CD4-positive, alpha-beta T cell treated with Interleukin-17A for 4 hours (primary cell): Measurements from ENCODE around the gene CEP72.
"Not testable (repeated sequence)": the region's sequence is repeated elsewhere in the genome, so short reads cannot be mapped to it uniquely, and the experiment has no call there.

ENCODE experiments used
- DNase-seq: peaks from one replicate; pipeline ENCODE4 v3.0.0-alpha.2; 2020; ENCODE audit warnings: mixed read lengths

The CEP72 gene

DNA sequence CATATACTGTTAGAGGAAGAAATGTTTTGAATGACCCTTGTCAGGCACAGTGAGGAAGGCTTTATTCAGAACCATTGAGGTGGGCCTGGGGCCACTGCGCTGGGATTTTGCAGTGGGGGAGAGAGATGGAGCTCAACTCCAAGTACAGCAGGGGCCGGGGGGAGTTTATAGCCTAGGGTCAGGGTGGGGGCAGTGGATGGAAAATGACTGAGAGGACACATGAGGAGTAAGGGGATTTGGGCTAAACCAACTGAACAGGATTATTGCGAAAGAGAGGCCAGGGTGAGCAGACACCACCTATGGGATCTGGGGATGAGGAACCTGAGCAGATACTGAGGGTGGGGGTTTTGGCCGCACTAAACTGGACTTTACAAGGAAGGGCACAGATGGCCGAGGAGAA is 6.3 kb downstream of the CEP72 start:
- no peak for DNase-seq

DNA sequence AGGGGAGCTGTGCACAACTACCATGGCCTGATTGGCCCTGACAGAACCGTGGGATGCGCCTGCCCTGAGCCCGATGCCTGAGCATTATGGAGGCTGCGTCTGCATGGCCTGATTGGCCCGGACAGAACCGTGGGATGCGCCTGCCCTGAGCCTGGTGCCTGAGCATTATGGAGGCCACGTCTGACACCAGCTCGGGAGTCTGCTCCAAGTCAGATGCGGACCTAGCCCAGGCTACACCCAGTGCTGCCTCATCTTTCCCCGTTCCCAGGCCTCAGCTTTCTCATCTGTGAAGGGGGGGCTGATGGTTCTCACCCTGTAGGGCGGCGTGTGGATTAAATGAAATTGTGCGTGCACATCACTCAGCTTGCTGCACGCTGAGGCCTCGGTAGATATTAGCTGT is 7.3 kb downstream of the CEP72 start:
- no peak for DNase-seq

DNA sequence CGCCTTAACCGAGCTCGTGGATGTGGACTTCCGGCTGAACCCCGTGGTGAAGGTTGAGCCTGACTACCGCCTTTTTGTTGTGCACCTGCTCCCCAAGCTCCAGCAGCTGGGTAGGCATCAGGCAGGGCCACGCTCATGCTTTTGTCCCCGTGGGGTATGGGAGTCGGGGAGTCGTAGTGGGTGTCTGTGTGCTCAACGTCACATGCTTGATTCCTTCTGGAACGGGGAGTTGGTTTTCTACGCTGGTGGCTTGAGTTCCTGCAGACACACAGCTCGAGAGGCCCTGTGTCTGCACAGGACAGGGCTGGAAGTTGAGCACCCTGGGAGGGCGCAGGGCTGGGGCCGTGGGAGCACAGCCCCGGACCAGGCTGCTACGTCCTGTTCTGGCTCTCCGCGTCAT is 8.0 kb downstream of the CEP72 start:
- DNase-seq, result no peak

DNA sequence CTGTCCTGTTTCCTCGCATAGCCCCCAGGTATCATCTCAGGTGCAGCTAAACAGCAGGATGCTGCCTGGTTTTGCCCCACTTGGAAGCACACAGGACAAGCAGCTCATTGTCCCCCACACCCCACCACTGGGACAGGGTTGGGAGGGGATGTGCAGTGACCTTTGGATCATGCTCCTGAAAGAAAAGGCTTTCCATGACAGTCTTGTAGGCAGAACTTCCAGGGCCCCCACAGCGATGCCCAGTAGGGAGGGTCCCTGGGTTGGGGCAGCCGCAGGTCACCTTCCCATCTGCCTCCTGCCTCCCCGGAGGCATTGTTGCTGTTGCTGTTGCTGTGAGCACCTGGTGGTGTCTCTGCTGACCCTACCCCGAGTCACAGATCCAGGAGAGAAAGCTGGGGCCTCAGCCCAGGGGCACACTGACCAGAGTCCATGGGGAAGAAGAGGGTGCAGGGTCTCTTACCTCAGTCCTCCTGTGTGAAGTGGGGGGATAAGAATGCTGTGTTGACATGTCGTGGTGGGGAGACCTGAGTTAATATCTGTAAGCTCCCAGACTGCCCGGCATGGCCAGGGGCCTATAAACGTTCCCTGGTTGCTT is 8.5 kb downstream of the CEP72 start:
- no peak for DNase-seq

DNA sequence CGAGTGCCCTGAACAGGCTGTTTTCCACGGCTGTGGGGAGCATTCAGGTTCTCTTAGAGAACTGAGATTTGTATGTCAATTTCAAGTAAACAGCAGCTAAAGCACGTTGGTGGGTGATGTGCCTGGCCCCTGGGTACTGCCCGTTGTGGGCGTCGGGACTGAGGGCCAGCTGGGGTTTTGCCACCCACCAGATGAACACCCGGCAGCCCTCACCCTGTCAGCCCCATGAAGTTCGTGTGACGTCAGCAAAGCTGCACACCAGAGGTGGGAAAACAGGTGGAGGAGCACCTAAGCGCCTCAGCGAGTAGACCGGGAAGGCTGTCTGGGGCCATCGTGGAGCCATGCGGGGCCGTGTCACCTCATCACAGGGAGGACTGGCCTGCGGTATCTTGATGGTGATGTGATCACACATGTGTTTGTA is 9.2 kb downstream of the CEP72 start:
- DNase-seq, result no peak

DNA sequence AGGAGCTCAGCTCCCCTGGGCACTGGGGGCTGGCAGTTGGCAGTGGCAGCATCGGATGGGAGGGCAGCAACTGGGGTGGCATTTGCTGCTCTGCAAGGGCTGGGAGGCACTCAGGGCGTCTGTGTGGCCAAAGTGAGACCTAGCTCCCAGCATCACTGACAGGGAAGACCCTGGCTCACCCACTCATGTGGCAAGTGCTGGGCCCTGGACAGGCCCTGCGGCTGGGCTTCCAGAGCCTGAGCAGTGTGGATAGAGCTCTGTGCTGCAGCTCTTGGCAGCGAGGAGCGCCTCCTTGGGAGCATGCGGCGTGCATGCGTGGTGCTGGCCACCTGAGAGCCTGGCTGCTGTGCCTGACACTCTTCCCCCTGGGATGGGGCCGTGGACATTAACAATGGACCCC is 10.2 kb downstream of the CEP72 start:
- DNase-seq, result no peak

DNA sequence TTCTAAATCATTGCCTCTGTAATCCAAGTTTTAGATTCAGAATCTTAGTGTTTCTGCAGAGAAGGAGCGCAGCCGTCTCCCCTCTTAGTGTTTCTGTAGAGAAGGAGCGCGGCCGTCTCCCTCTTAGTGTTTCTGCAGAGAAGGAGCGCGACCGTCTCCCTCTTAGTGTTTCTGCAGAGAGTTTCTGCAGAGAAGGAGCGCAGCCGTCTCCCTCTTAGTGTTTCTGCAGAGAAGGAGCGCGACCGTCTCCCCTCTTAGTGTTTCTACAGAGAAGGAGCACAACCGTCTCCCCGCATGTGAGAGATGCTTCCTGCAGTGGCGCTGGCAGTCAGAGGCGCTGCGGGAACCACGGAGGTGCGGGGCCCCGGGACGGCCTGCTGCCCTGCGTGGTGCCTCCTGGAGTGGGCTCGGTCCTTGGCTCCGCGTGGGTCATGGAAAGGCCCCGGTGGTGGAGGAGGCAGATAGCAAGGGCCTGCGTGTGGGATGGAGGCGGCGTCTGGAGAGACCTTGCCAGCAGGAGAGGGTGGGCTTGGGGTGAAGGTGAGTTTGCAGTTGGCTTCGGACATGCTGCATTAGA is 10.9 kb downstream of the CEP72 start:
- DNase-seq, result no peak

DNA sequence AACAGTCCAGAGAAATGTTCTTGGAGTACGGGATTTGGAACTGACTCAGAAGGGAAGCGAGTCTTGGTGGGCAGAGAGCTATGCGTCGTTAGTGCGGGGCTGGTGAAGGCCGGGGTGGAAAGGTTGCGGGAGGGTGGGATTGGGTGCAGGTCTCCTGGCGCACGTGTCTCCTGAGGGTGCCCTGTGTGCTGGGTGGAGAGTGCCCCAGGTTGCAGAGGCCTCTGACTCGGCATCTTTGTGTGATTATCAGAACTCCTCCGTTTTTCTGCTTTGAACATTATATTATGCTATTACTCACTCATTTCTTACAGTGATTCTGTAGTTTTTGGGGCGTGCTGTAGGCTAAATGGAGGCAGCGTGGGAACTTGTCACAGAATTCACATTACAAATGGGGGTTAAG is 11.4 kb downstream of the CEP72 start:
- DNase-seq, result no peak

DNA sequence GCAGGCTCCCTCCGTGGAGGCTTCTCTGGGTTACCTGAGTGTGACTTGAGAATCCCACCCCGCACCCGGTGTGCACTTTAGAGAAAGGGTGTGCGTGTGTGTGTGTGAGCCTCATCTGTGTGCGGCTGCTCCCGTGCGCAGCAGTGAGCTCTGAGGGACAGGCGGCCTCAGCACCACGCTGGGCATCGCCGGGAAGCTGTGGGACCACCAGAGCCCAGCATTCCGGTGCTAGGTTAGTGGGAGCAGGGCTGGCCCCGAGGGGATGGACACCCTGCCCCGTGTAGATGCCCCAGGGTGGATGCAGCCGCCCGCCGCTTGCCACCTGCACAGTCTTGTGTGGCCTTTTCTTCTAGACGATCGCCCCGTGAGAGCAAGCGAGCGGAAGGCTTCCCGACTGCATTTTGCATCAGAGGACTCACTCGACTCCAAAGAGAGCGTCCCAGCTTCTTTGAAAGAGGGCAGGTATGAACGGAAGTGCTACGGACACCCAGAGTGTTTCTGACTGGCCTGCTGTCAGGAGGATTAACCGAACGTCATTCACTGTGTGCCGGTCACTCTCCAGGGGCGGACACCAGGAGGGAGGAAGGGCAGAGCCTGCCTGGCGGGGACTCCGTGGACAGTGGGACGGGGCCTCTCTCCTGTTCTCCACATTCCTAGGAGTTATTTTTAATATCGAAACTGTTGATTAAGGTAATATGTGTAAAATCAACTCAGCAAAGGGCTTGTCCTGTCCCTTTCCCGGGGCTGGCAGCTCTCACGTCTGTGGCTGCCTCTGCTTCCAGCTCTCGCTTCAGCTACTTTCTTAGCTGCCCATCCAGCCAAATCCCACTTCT is 12.2 kb downstream of the CEP72 start:
- DNase-seq, result no peak

DNA sequence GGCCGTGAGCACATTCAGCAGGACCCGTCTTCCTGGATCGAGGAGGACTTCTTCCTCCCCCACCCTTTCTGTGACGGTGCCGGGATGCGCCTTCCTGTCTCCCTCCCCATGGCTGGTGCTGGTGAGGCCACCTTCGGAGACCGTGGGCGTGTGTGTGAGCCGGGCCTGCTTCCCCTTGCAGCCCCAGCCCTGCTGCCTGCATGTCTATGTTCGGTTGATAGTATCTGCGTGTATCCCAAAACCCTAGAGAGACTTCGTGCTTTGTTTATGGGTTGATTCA is 12.8 kb downstream of the CEP72 start:
- DNase-seq, result no peak

DNA sequence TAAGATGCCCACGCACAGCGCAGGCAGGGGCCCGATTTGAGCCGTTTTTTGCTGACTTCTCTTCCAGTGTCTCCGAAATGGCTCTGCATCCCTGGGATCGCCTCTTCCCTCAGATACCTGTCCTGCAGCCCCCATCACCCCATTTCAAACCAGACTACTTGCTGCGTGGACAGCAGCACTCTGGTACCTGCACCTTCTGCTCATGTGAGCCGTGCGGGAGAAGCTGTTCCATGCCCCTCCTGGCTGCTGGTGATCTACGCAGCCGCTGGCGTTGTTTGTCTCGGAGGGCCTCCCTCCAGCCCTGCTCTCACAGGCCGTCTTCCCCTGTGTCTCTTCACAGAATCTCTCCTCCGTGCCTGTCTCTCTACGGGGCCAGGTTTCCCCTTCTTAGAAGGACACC is 13.4 kb downstream of the CEP72 start:
- DNase-seq, result no peak

DNA sequence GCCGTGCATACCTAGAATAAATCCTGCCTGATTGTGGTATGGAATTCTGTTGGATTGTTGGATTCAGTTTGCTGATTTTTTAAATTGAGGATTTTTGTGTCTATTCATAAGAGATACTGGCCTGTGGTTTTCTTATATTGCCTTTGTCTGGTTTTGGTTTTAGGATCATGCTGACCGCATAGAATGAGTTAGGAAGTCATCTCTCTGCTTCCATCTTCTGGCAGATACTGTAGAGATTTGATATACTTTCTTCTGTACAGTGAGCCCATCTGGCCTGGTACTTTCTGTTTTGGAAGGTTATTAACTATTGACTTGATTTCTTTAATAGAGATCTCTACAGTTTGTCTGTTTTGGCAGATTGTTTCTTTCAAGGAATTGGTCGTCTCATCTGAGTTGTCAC is 14.7 kb downstream of the CEP72 start:
- no peak for DNase-seq

DNA sequence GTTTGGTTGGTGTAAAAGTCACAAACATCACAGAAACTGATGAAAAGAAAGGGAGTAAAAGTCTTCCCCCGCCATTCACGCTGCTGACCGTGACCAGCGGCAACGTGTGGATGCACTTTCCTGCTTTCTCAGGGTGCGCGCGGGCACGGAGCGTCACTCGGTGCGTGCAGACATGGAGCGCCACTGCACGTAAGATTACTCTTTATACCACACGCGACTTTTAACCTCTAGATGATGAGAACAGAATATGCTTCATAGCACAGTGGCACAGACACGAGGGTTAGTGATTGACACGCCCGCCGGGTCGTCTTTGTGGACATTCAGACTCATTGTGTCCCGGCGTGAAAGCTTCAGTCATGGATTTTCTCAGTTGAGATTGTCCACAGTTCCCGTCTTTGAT is 15.7 kb downstream of the CEP72 start:
- DNase-seq, result no peak

DNA sequence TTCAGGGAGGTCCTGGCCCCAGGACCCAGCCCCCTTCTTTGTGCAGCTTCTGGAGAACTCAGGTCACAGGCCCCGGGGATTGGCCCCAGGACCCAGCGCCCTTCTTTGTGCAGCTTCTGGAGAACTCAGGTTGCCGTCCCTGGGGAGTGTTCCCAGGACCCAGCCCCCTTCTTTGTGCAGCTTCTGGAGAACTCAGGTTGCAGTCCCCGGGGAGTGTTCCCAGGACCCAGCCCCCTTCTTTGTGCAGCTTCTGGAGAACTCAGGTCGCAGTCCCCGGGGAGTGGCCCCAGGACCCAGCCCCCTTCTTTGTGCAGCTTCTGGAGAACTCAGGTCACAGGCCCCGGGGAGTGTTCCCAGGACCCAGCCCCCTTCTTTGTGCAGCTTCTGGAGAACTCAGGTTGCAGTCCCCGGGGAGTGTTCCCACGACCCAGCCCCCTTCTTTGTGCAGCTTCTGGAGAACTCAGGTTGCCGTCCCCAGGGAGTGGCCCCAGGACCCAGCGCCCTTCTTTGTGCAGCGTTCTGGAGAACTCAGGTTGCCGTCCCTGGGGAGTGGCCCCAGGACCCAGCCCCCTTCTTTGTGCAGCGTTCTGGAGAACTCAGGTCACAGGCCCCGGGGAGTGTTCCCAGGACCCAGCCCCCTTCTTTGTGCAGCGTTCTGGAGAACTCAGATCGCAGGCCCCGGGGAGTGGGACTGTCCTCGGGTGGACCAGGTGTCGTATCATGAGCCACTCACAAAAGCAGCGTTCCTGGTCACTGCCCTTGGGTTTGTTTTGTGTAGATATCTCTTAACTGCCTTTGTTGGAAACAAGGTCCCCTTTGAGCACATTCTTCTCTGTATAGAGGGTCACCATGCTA is 16.4 kb downstream of the CEP72 start:
- DNase-seq, result not testable (repeated sequence)

DNA sequence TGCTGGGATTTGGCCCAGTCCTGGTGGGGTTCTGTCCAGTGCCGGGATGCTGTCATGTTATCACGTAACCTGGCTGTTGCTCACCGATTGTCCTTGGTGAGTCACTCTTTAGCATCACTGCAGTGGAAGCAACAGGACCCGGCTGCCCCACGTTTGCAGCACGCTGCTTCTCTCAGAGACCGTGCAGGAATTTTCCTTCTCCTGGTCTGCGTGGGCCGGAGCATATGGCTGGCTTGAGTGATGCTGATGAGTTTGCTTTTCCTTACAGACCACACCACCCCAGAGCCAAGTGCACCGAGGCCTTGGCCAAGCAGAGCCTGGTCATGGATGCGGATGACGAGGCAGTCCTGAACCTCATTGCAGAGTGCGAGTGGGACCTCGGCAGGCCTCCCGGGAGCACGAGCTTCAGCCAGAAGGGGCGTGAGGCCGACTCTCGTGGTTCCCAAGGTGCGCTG is 21.4 kb downstream of the CEP72 start:
- DNase-seq, result no peak

DNA sequence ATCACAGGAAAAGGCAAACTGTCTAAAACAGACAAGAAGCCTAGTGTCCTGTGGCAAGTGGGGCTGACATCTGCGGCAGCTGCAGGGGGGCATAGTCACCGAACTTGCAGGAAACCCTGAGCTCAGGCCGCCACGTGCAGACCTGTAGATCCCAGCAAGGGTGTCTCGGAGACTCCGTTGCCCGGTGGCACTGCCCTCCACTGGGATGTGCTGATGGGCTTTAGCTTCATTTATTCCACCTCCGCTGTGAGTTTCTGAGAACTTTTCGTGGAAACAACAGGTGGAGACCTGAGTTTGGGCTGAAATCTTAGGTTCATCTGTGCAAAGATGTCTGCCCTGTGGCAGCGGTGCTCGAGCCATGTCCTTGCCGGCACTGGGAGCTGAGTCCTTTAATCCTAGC is 22.1 kb downstream of the CEP72 start:
- no peak for DNase-seq

DNA sequence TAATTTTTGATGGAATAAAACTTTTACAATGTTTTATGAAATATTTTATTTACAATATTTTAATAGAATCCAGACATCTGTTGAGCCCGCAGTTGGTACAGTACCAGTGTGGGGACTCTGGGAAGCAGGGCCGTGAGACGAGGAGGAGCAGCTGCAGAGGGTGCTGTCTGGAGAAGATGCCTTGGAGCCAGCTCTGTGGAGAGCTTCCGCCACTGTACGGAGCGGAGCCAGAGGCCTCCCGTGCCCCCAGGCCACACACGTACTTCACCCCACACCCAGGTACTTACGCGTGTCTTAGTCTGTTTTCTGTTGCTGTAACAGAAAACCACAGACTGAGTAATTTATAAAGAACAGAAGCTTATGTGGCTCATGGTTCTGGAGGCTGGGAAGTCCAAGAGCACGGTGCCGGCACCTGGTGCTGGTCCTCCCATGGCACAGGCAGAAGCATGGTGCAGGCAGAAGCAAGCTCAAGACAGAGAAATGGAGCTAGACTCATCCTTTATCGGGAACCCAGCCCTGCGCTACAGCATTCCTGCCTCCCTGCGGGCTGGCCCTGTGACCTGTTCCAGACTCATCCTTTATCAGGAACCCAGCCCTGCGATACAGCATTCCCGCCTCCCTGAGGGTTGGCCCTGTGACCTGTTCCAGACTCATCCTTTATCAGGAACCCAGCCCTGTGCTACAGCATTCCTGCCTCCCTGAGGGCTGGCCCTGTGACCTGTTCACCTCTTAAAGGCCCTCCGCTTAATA is 23.3 kb downstream of the CEP72 start:
- DNase-seq, result no peak

DNA sequence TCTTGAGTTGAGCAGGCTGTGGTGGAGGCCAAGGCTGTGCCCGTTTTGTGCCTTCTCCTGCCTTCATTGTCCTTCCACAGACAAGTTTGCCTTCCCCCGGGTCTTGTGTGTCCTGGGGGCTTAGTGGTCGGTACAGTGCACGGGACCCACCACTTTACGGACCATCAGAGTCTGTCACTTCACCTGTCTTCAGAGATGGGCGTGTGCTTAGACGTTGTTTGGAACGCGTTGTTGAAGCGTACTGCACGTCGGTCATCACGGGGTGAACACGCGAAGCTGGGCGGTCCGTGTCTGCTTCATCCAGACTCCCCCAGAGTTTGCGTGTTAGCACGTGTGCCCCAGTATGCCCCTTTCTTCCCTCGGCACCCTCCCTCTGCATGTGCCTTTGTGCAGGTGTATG is 24.8 kb downstream of the CEP72 start:
- no peak for DNase-seq

DNA sequence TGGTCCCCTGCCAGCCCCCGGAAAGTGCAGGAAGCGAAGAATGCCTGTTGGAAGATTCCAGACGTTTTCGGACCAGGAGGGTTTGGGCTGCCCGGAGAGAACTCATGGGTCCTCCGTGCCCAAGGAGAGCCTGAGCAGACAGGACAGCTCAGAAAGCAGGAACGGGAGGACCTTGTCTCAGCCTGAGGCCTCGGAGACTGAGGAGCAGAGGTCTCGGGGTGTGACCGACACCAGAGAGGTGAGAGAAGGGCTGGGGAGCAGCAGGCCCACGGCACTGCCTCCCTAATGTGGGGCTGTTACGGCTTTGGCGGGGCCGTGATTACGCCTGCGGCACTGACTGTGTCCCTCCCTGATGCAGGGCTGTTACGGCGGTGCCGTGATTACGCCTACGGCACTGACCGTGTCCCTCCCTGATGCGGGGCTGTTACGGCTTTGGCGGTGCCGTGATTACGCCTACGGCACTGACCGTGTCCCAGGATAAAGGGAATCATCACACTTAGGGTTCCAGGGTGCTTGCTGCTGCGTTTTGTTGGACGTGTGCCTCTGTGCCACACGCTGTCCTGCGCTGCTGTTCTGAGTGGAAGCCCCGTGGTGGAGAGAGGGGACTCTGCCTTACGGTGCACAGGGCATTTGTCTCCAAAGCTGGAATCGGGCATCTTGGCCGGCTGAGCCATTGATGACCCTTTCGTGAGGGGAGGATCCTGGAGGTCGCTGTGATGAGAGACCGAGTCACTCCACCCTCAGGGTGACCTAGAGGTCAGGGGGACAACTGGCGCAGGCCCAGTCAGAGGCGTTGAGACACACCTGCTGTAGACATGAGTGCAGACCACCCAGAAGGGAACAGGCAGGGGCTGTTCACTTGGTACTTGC is 25.7 kb downstream of the CEP72 start:
- no peak for DNase-seq

DNA sequence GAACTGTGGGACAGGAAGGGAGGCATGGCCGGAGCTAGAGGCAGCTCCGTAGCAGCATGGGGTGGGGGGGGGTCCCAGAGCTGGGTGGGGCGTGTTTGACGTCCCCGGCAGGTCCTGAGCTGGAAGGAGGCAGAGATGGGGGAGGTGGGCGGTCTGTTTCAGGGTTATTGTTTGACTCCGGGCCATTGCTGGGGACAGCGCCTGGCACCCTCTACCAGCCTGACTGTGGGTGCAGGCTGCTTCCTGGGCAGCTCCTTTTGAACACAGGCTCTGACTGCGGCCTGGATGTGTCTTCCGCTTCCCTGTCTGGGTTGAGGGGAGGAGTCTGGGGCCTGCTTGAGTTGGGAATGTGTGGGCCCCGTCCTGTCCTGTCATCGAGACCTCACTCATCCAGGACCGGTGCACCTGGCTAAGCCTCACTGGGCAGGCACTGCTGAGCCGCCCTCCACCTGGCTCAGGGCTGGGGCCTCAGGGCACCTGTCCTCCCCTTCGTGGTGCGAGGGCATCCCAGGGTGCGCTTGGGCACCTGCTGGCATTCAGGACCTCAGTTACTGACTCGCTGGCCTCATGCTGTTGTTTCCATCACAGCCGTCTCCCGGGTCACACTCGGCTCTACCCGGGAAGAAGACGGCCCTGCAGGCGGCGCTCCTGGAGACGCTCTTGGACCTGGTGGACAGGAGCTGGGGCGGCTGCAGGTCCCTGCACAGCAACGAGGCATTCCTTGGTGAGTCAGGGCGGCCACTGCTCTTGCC is 26.5 kb downstream of the CEP72 start:
- DNase-seq, result no peak

DNA sequence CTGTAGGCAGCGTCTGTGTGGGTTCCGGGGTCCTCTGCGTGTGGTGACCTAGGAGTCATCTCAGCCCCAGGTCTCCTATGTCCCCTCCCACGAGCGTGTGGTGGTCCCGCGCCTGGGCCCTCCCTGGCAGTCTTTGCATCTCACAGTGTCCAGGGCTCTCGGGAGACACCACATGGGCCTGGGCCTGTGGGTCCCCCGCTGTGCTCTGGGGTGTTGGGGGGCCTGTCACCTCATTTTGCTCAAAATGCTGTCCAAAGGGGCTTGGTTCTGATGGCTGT is 27.1 kb downstream of the CEP72 start:
- DNase-seq, result no peak
